ENCODE results near the gene TTLL9.

Gene TTLL9

GRCh38 chr20:31974951-31975487, 104.6 kb downstream of the TTLL9 start:
- peaks cover under 1 to 21% (median 15%) of the 10 kb centered on the region in 5 experiments for H3K27me3 ChIP-seq (replicated peaks in 2 of 5; ENCODE audit: control insufficient read depth in 4 of 5, insufficient read depth in 5 of 5, low read length in 4 of 5)
- no peaks in the 10 kb centered on the region for H3K9me3 ChIP-seq (ENCODE audit: control extremely low read depth in 1 of 5, control insufficient read depth in 4 of 5, insufficient read depth in 2 of 5, low read depth in 1 of 5, low read length in 4 of 5)
- CTCF ChIA-PET = interaction anchor here (1.1 to 1.4 kb wide), 2 partner anchors 10 to 15 kb away, joined by 3 to 4 read pairs; no protein-coding TSS in a partner anchor
- H3K4me3 ChIP-seq (ENCODE audit: control insufficient read depth in 1 of 7, extremely low read depth in 1 of 7, insufficient read depth in 4 of 7, low read depth in 2 of 7, low read length in 6 of 7) = no peak overlapping the region
- no peaks in the 10 kb centered on the region for H3K4me1 ChIP-seq (ENCODE audit: control extremely low read depth in 1 of 4, control insufficient read depth in 4 of 4, insufficient read depth in 4 of 4, low read length in 3 of 4)
- POLR2A ChIA-PET = no interaction called here
- H3K36me3 ChIP-seq (ENCODE audit: control insufficient read depth in 4 of 4, insufficient read depth in 4 of 4, low read length in 3 of 4) = no peaks in the 10 kb centered on the region
- H3K27ac ChIP-seq (ENCODE audit: insufficient read depth in 1 of 2, low read depth in 1 of 2, low read length in 2 of 2, poor library complexity in 1 of 2, severe bottlenecking in 2 of 2) = no peak overlapping the region
- DNase-seq = no peak
- 81% methylated on average over 6 of the region's 10 CpGs for WGBS (ENCODE audit: insufficient coverage)

GRCh38 chr20:31975874-31976273, 105.4 kb downstream of the TTLL9 start:
- H3K9me3 ChIP-seq (ENCODE audit: control extremely low read depth in 1 of 5, control insufficient read depth in 4 of 5, insufficient read depth in 2 of 5, low read depth in 1 of 5, low read length in 4 of 5) = no peaks in the 10 kb centered on the region
- peaks cover 0 to 14% (median 8%) of the 10 kb centered on the region in 5 experiments for H3K27me3 ChIP-seq (replicated peaks in 2 of 5; ENCODE audit: control insufficient read depth in 4 of 5, insufficient read depth in 5 of 5, low read length in 4 of 5)
- WGBS (ENCODE audit: insufficient coverage) = 100% methylated on average over 1 of the region's 2 CpGs
- no peaks in the 10 kb centered on the region for H3K36me3 ChIP-seq (ENCODE audit: control insufficient read depth in 4 of 4, insufficient read depth in 4 of 4, low read length in 3 of 4)
- ChIA-PET CTCF (interaction anchor here (1.1 kb wide), 1 partner anchor 9 kb away, joined by 3 read pairs; no protein-coding TSS in a partner anchor), POLR2A (no interaction called here)
- DNase-seq = no peak
- no peak overlapping the region for H3K4me3 ChIP-seq (ENCODE audit: control insufficient read depth in 1 of 7, extremely low read depth in 1 of 7, insufficient read depth in 4 of 7, low read depth in 2 of 7, low read length in 6 of 7)
- no peak overlapping the region for H3K27ac ChIP-seq (ENCODE audit: insufficient read depth in 1 of 2, low read depth in 1 of 2, low read length in 2 of 2, poor library complexity in 1 of 2, severe bottlenecking in 2 of 2)
- H3K4me1 ChIP-seq (ENCODE audit: control extremely low read depth in 1 of 4, control insufficient read depth in 4 of 4, insufficient read depth in 4 of 4, low read length in 3 of 4) = no peaks in the 10 kb centered on the region

- POLR2A ChIA-PET = no interaction called here
- H3K4me3 ChIP-seq (ENCODE audit: control insufficient read depth in 1 of 7, extremely low read depth in 1 of 7, insufficient read depth in 4 of 7, low read depth in 2 of 7, low read length in 6 of 7) = no peak overlapping the region
- no peak for DNase-seq
- no peaks in the 10 kb centered on the region for H3K4me1 ChIP-seq (ENCODE audit: control extremely low read depth in 1 of 4, control insufficient read depth in 4 of 4, insufficient read depth in 4 of 4, low read length in 3 of 4)
- WGBS (ENCODE audit: insufficient coverage) = 88% methylated on average over 2 of the region's 4 CpGs
- CTCF ChIA-PET = interaction anchor here (1.6 to 1.8 kb wide), 2 partner anchors 8 to 48 kb away, joined by 3 to 5 read pairs; no protein-coding TSS in a partner anchor
- H3K36me3 ChIP-seq (ENCODE audit: control insufficient read depth in 4 of 4, insufficient read depth in 4 of 4, low read length in 3 of 4) = no peaks in the 10 kb centered on the region
- H3K9me3 ChIP-seq (ENCODE audit: control extremely low read depth in 1 of 5, control insufficient read depth in 4 of 5, insufficient read depth in 2 of 5, low read depth in 1 of 5, low read length in 4 of 5) = no peaks in the 10 kb centered on the region
- H3K27ac ChIP-seq (ENCODE audit: insufficient read depth in 1 of 2, low read depth in 1 of 2, low read length in 2 of 2, poor library complexity in 1 of 2, severe bottlenecking in 2 of 2) = no peak overlapping the region
- peaks cover 0 to 8% (median 3%) of the 10 kb centered on the region in 5 experiments for H3K27me3 ChIP-seq (replicated peaks in 2 of 5; ENCODE audit: control insufficient read depth in 4 of 5, insufficient read depth in 5 of 5, low read length in 4 of 5)
These were observed 106.6 kb downstream of the TTLL9 start for GRCh38 chr20:31977080-31977479.

- peaks cover 0 to 5% (median 2%) of the 10 kb centered on the region in 5 experiments for H3K27me3 ChIP-seq (replicated peaks in 2 of 5; ENCODE audit: control insufficient read depth in 4 of 5, insufficient read depth in 5 of 5, low read length in 4 of 5)
- H3K4me1 ChIP-seq (ENCODE audit: control extremely low read depth in 1 of 4, control insufficient read depth in 4 of 4, insufficient read depth in 4 of 4, low read length in 3 of 4) = no peaks in the 10 kb centered on the region
- H3K4me3 ChIP-seq (ENCODE audit: control insufficient read depth in 1 of 7, extremely low read depth in 1 of 7, insufficient read depth in 4 of 7, low read depth in 2 of 7, low read length in 6 of 7) = no peak overlapping the region
- H3K36me3 ChIP-seq (ENCODE audit: control insufficient read depth in 4 of 4, insufficient read depth in 4 of 4, low read length in 3 of 4) = no peaks in the 10 kb centered on the region
- POLR2A ChIA-PET = no interaction called here
- H3K9me3 ChIP-seq (ENCODE audit: control extremely low read depth in 1 of 5, control insufficient read depth in 4 of 5, insufficient read depth in 2 of 5, low read depth in 1 of 5, low read length in 4 of 5) = no peaks in the 10 kb centered on the region
- no peak overlapping the region for H3K27ac ChIP-seq (ENCODE audit: insufficient read depth in 1 of 2, low read depth in 1 of 2, low read length in 2 of 2, poor library complexity in 1 of 2, severe bottlenecking in 2 of 2)
- 58% methylated on average over 3 of the region's 6 CpGs for WGBS (ENCODE audit: insufficient coverage)
- DNase-seq = no peak
- CTCF ChIA-PET = interaction anchor here (1.3 kb wide), 1 partner anchor 25 kb away, joined by 3 read pairs; no protein-coding TSS in a partner anchor
These were observed 109.4 kb downstream of the TTLL9 start for GRCh38 chr20:31979713-31980426.

GRCh38 chr20:31981784-31982183, 111.3 kb downstream of the TTLL9 start:
- Histone ChIP-seq H3K27ac (ENCODE audit: insufficient read depth in 1 of 2, low read depth in 1 of 2, low read length in 2 of 2, poor library complexity in 1 of 2, severe bottlenecking in 2 of 2) (no peak overlapping the region), H3K36me3 (ENCODE audit: control insufficient read depth in 4 of 4, insufficient read depth in 4 of 4, low read length in 3 of 4) (no peaks in the 10 kb centered on the region), H3K4me1 (ENCODE audit: control extremely low read depth in 1 of 4, control insufficient read depth in 4 of 4, insufficient read depth in 4 of 4, low read length in 3 of 4) (no peaks in the 10 kb centered on the region), H3K27me3 (replicated peaks in 2 of 5; ENCODE audit: control insufficient read depth in 4 of 5, insufficient read depth in 5 of 5, low read length in 4 of 5) (peaks cover 0 to 2% (median 0%) of the 10 kb centered on the region in 5 experiments), H3K4me3 (ENCODE audit: control insufficient read depth in 1 of 7, extremely low read depth in 1 of 7, insufficient read depth in 4 of 7, low read depth in 2 of 7, low read length in 6 of 7) (no peak overlapping the region), H3K9me3 (ENCODE audit: control extremely low read depth in 1 of 5, control insufficient read depth in 4 of 5, insufficient read depth in 2 of 5, low read depth in 1 of 5, low read length in 4 of 5) (no peaks in the 10 kb centered on the region)
- ChIA-PET CTCF (interaction anchor here (1.2 kb wide), 1 partner anchor 9 kb away, joined by 5 read pairs; no protein-coding TSS in a partner anchor), POLR2A (no interaction called here)
- DNase-seq = no peak
- WGBS (ENCODE audit: insufficient coverage) = 90% methylated on average over 2 of the region's 2 CpGs

GRCh38 chr20:31984981-31985471, 114.6 kb downstream of the TTLL9 start:
- POLR2A ChIA-PET = no interaction called here

GRCh38 chr20:31987744-31988143, 117.3 kb downstream of the TTLL9 start:
- 100% methylated on average over 1 of the region's 1 CpG for WGBS (ENCODE audit: insufficient coverage)
- DNase-seq = no peak
- H3K4me3 ChIP-seq (ENCODE audit: control insufficient read depth in 1 of 7, extremely low read depth in 1 of 7, insufficient read depth in 4 of 7, low read depth in 2 of 7, low read length in 6 of 7) = no peak overlapping the region
- no peaks in the 10 kb centered on the region for H3K4me1 ChIP-seq (ENCODE audit: control extremely low read depth in 1 of 4, control insufficient read depth in 4 of 4, insufficient read depth in 4 of 4, low read length in 3 of 4)
- H3K27me3 ChIP-seq (replicated peaks in 2 of 5; ENCODE audit: control insufficient read depth in 4 of 5, insufficient read depth in 5 of 5, low read length in 4 of 5) = peaks cover 0 to 6% (median 4%) of the 10 kb centered on the region in 5 experiments
- no peaks in the 10 kb centered on the region for H3K9me3 ChIP-seq (ENCODE audit: control extremely low read depth in 1 of 5, control insufficient read depth in 4 of 5, insufficient read depth in 2 of 5, low read depth in 1 of 5, low read length in 4 of 5)
- no peaks in the 10 kb centered on the region for H3K36me3 ChIP-seq (ENCODE audit: control insufficient read depth in 4 of 4, insufficient read depth in 4 of 4, low read length in 3 of 4)
- H3K27ac ChIP-seq (ENCODE audit: insufficient read depth in 1 of 2, low read depth in 1 of 2, low read length in 2 of 2, poor library complexity in 1 of 2, severe bottlenecking in 2 of 2) = no peak overlapping the region
- POLR2A ChIA-PET = no interaction called here
- CTCF ChIA-PET = no interaction called here

More at GRCh38 chr20:31984981-31985471, 114.6 kb downstream of the TTLL9 start:
- CTCF ChIA-PET = interaction anchor here (1.0 to 1.1 kb wide), 3 partner anchors 9 to 148 kb away, joined by 3 read pairs; no protein-coding TSS in a partner anchor
- Histone ChIP-seq H3K4me1 (ENCODE audit: control extremely low read depth in 1 of 4, control insufficient read depth in 4 of 4, insufficient read depth in 4 of 4, low read length in 3 of 4) (no peaks in the 10 kb centered on the region), H3K9me3 (ENCODE audit: control extremely low read depth in 1 of 5, control insufficient read depth in 4 of 5, insufficient read depth in 2 of 5, low read depth in 1 of 5, low read length in 4 of 5) (no peaks in the 10 kb centered on the region), H3K36me3 (ENCODE audit: control insufficient read depth in 4 of 4, insufficient read depth in 4 of 4, low read length in 3 of 4) (no peaks in the 10 kb centered on the region), H3K27me3 (replicated peaks in 2 of 5; ENCODE audit: control insufficient read depth in 4 of 5, insufficient read depth in 5 of 5, low read length in 4 of 5) (peaks cover 0 to 2% (median 0%) of the 10 kb centered on the region in 5 experiments), H3K27ac (ENCODE audit: insufficient read depth in 1 of 2, low read depth in 1 of 2, low read length in 2 of 2, poor library complexity in 1 of 2, severe bottlenecking in 2 of 2) (no peak overlapping the region), H3K4me3 (ENCODE audit: control insufficient read depth in 1 of 7, extremely low read depth in 1 of 7, insufficient read depth in 4 of 7, low read depth in 2 of 7, low read length in 6 of 7) (no peak overlapping the region)
- 57% methylated on average over 5 of the region's 6 CpGs for WGBS (ENCODE audit: insufficient coverage)
- DNase-seq = no peak
